Astrocyte of the cerebellum (primary cell): ENCODE data around the gene HOXD9.

Experiments
- DNase-seq: peaks from one replicate; pipeline ENCODE4 v3.0.0-alpha.2; 2011; ENCODE audit warnings: low read depth
- H3K4me3 ChIP-seq: 2 replicates; pipeline ENCODE4 v1.5.1; 2011; ENCODE audit warnings: mild to moderate bottlenecking, low read depth, low read length, moderate library complexity
- CTCF ChIP-seq: IDR thresholded peaks from 2 replicates; pipeline ENCODE4 v1.5.1; 2012; ENCODE audit warnings: low read length, low read depth, moderate library complexity, mild to moderate bottlenecking; ENCODE audit errors: missing control alignments
- in situ Hi-C: cut with HindIII; loops from 2 replicates; pipeline ENCODE4 v1.10.0; 2017; ENCODE audit warnings: low sequenced_read_pairs

The HOXD9 gene

GRCh38 chr2:176165370-176166050 lies 43.0 kb downstream of the HOXD9 start:
- TF ChIP-seq CTCF: no peak
- no peak overlapping the region for H3K4me3 ChIP-seq
- DNase-seq: no peak
- in situ Hi-C loops: no loop called here

DNA sequence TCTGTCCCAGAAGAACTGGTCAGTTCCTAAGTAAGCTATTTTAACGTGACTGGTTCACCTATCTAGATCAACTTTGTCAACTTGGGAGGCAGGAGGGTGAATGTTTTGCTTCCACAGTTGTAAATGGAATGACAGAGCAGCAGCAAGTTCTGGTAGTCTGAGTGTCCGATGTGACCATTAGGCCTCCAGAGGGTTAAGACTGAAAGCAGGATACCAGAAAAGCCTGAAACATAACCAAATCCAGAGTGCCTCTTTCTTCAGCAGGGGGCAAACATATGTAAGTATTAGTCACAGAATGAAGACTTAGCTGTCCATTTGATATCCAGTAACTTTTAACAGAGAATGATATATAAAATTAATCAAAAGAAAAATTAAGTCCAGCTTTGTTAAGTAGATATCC lies 43.8 kb downstream of the HOXD9 start:
- in situ Hi-C loops: no loop called here
- no peak overlapping the region for H3K4me3 ChIP-seq
- DNase-seq: no peak
- TF ChIP-seq CTCF: no peak

- H3K4me3 ChIP-seq: no peak overlapping the region
- in situ Hi-C loops: no loop called here
- DNase-seq: no peak
- no peak for TF ChIP-seq CTCF
These were observed 44.9 kb downstream of the HOXD9 start for GRCh38 chr2:176167398-176167797.

GRCh38 chr2:176169181-176169580 lies 46.7 kb downstream of the HOXD9 start:
- in situ Hi-C loops: no loop called here
- no peak for DNase-seq
- no peak for TF ChIP-seq CTCF
- H3K4me3 ChIP-seq: no peak overlapping the region

GRCh38 chr2:176169711-176170110 lies 47.2 kb downstream of the HOXD9 start:
- in situ Hi-C loops: no loop called here
- no peak for TF ChIP-seq CTCF
- no peak overlapping the region for H3K4me3 ChIP-seq

GRCh38 chr2:176170602-176171305 lies 48.2 kb downstream of the HOXD9 start:
- in situ Hi-C loops: no loop called here
- no peak overlapping the region for H3K4me3 ChIP-seq
- TF ChIP-seq CTCF: no peak
- DNase-seq: no peak

More at GRCh38 chr2:176169711-176170110, 47.2 kb downstream of the HOXD9 start:
- no peak for DNase-seq
